K562 (cell line): ENCODE measurements around the gene AUNIP. TPM values are rescaled to one million over a fixed set of nuclear protein-coding genes. Genes with fewer than 3 reads are reported as not detected.

Source experiments
- FOS ChIP-seq: IDR thresholded peaks from 3 replicates; pipeline ENCODE4 v1.6.1; 2011; ENCODE audit not compliant: insufficient read length; ENCODE audit errors: extremely low read depth
- FOSL1 ChIP-seq: fragments of 200-800 bp; sonication (Bioruptor generic); conservative IDR thresholded peaks from 2 replicates; pipeline ENCODE4 v1.6.1; 2016; ENCODE audit warnings: missing genetic modification characterization, missing compliant biosample characterization
- MBD2 ChIP-seq: sonication (generic); IDR thresholded peaks from 2 replicates; pipeline ENCODE4 v1.6.1; 2016; ENCODE audit warnings: low read depth, borderline replicate concordance
- MTA3 ChIP-seq: fragments of 450-650 bp; formaldehyde crosslinking; IDR thresholded peaks from 2 replicates; pipeline ENCODE4 v1.6.1; 2017; ENCODE audit warnings: mild to moderate bottlenecking, borderline replicate concordance
- PHB ChIP-seq: fragments of 250-450 bp; sonication (Bioruptor Pico); IDR thresholded peaks from 2 replicates; pipeline ENCODE4 v1.5.0; 2021
- POLR2H ChIP-seq: IDR thresholded peaks from 2 replicates; pipeline ENCODE4 v1.6.1; 2016; ENCODE audit warnings: missing genetic modification characterization, low read depth, mild to moderate bottlenecking, control low read depth, missing compliant biosample characterization, moderate library complexity
- PTBP1 ChIP-seq: fragments of 200-400 bp; formaldehyde crosslinking; IDR thresholded peaks from 2 replicates; pipeline ENCODE4 v1.6.1; 2017; ENCODE audit warnings: low read depth, low read length
- SNIP1 ChIP-seq: fragments of 450-650 bp; IDR thresholded peaks from 2 replicates; pipeline ENCODE4 v1.7.1; 2017; ENCODE audit warnings: low read depth, mild to moderate bottlenecking
- SP2 ChIP-seq: IDR thresholded peaks from 2 replicates; pipeline ENCODE4 v1.6.1; 2011; ENCODE audit warnings: mild to moderate bottlenecking, low read depth, low read length, moderate library complexity; ENCODE audit not compliant: poor library complexity, severe bottlenecking; ENCODE audit errors: extremely low read depth
- TAL1 ChIP-seq: fragments of 450-650 bp; IDR thresholded peaks from 2 replicates; pipeline ENCODE4 v1.6.1; 2016; ENCODE audit warnings: mild to moderate bottlenecking
- ZBED1 ChIP-seq: IDR thresholded peaks from 2 replicates; pipeline ENCODE4 v1.6.1; 2014
- ZFP36 ChIP-seq: fragments of 150-350 bp; IDR thresholded peaks from 2 replicates; pipeline ENCODE4 v1.6.1; 2018; ENCODE audit warnings: low read length, low read depth; ENCODE audit not compliant: partially characterized antibody
- polyA plus RNA-seq, 8 experiments: library from polyadenylated mRNA; depleted of rRNA in 4 of 8; stranded (reverse) in 5 of 8; unstranded in 3 of 8; fragments of >200 nt; fragmentation: Nextera tagmentation in 2 of 8; fragmentation: Illumina TruSeq in 1 of 8; extraction: Ambion mirVana in 2 of 8; extraction: Trizol in 1 of 8; gene quantifications; 2 replicates each; pipeline versions ENCODE4 v1.2.1 to v1.2.3, GENCODE V29; 2011 to 2014; ENCODE audit warnings: inconsistent platforms in 1 of 8, missing spikeins in 1 of 8
- total RNA-seq, 7 experiments: library from RNA; depleted of rRNA in 6 of 7; stranded (reverse); fragments of >200 nt in 6 of 7; fragmentation: Illumina TruSeq in 2 of 7; extraction: Trizol in 2 of 7; gene quantifications; 2 replicates each; pipeline versions ENCODE4 v1.2.1 to v1.2.3, GENCODE V29; 2011 to 2021; ENCODE audit warnings: low replicate concordance in 1 of 7
- TF ChIP-seq, protein P1 (sequence below): sonication (generic); formaldehyde crosslinking; IDR thresholded peaks from 2 replicates; pipeline ENCODE4 v1.9.0; 2022; ENCODE audit warnings: mild to moderate bottlenecking, missing genetic modification reagents
- TF ChIP-seq, protein P2 (sequence below): IDR thresholded peaks from 3 replicates; pipeline ENCODE4 v1.6.1; 2011; ENCODE audit warnings: borderline replicate concordance, mild to moderate bottlenecking, moderate library complexity; ENCODE audit not compliant: insufficient read length; ENCODE audit errors: extremely low read depth
- TF ChIP-seq, protein P3 (sequence below), 2 experiments: fragments of 450-650 bp in 1 of 2; sonication (generic) in 1 of 2; formaldehyde crosslinking in 1 of 2; IDR thresholded peaks; 2 replicates each; pipeline versions ENCODE4 v1.7.1 to v1.9.0; 2016 to 2022; ENCODE audit warnings: inconsistent platforms in 1 of 2, mild to moderate bottlenecking in 1 of 2, missing genetic modification reagents in 1 of 2

The AUNIP gene
- total and polyA plus RNA-seq, 9 of the 15 experiments (the other 6 are each of a cell fraction or from before 2014, with no cell fraction given) = 12.1 to 53.8 (median 47.1) TPM

GRCh38 chr1:25858906-25859789, at the start of gene AUNIP (continued):
- TF ChIP-seq MTA3 = peak; percentile 93
- TF ChIP-seq, protein P1, sequence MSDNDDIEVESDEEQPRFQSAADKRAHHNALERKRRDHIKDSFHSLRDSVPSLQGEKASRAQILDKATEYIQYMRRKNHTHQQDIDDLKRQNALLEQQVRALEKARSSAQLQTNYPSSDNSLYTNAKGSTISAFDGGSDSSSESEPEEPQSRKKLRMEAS (CRISPR knock-in tag) = peak; percentile 84
- TF ChIP-seq TAL1 = no peak
- TF ChIP-seq, protein P2, sequence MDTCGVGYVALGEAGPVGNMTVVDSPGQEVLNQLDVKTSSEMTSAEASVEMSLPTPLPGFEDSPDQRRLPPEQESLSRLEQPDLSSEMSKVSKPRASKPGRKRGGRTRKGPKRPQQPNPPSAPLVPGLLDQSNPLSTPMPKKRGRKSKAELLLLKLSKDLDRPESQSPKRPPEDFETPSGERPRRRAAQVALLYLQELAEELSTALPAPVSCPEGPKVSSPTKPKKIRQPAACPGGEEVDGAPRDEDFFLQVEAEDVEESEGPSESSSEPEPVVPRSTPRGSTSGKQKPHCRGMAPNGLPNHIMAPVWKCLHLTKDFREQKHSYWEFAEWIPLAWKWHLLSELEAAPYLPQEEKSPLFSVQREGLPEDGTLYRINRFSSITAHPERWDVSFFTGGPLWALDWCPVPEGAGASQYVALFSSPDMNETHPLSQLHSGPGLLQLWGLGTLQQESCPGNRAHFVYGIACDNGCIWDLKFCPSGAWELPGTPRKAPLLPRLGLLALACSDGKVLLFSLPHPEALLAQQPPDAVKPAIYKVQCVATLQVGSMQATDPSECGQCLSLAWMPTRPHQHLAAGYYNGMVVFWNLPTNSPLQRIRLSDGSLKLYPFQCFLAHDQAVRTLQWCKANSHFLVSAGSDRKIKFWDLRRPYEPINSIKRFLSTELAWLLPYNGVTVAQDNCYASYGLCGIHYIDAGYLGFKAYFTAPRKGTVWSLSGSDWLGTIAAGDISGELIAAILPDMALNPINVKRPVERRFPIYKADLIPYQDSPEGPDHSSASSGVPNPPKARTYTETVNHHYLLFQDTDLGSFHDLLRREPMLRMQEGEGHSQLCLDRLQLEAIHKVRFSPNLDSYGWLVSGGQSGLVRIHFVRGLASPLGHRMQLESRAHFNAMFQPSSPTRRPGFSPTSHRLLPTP = no peak
- peak; percentile 45; the same call in 1 of the 2 replicates for TF ChIP-seq SNIP1
- TF ChIP-seq FOS = no peak
- 0 out of 2 replicates have a peak, but pooled peaks have one; percentile 8 for TF ChIP-seq ZBED1
- TF ChIP-seq FOSL1 (tag) = no peak
- peak; percentile 19 for TF ChIP-seq ZFP36
- 0 out of 2 replicates have a peak, but pooled peaks have one; percentile 32 for TF ChIP-seq PHB (CRISPR knock-in tag)
- TF ChIP-seq MBD2 = no peak; the same call in 1 of the 2 replicates
- no peak for TF ChIP-seq SP2
- peak; percentile 97 for TF ChIP-seq POLR2H (tag)
- TF ChIP-seq, protein P3, sequence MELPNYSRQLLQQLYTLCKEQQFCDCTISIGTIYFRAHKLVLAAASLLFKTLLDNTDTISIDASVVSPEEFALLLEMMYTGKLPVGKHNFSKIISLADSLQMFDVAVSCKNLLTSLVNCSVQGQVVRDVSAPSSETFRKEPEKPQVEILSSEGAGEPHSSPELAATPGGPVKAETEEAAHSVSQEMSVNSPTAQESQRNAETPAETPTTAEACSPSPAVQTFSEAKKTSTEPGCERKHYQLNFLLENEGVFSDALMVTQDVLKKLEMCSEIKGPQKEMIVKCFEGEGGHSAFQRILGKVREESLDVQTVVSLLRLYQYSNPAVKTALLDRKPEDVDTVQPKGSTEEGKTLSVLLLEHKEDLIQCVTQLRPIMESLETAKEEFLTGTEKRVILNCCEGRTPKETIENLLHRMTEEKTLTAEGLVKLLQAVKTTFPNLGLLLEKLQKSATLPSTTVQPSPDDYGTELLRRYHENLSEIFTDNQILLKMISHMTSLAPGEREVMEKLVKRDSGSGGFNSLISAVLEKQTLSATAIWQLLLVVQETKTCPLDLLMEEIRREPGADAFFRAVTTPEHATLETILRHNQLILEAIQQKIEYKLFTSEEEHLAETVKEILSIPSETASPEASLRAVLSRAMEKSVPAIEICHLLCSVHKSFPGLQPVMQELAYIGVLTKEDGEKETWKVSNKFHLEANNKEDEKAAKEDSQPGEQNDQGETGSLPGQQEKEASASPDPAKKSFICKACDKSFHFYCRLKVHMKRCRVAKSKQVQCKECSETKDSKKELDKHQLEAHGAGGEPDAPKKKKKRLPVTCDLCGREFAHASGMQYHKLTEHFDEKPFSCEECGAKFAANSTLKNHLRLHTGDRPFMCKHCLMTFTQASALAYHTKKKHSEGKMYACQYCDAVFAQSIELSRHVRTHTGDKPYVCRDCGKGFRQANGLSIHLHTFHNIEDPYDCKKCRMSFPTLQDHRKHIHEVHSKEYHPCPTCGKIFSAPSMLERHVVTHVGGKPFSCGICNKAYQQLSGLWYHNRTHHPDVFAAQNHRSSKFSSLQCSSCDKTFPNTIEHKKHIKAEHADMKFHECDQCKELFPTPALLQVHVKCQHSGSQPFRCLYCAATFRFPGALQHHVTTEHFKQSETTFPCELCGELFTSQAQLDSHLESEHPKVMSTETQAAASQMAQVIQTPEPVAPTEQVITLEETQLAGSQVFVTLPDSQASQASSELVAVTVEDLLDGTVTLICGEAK (IDR thresholded peaks at IDR 0.05) = peak; percentile 61; the same call in 1 of the 2 replicates
- TF ChIP-seq, protein P3 (CRISPR knock-in tag; IDR thresholded peaks at IDR 0.05) = no peak
- no peak for TF ChIP-seq PTBP1
